ENCODE data around the gene ACKR3. TPM values are rescaled to one million over a fixed set of nuclear protein-coding genes. Genes with fewer than 3 reads are reported as not detected.

Gene ACKR3
- total and polyA plus RNA-seq, 2 donors (not counting 1 experiment from before 2014, with no cell fraction given): 7.1 to 15.3 TPM

- no peak for DNase-seq
- Histone ChIP-seq H3K27me3 (replicated peaks in 1 of 4; ENCODE audit: control extremely low read depth in 1 of 4, control insufficient read depth in 3 of 4, insufficient read depth in 4 of 4, low read length in 3 of 4) (peaks cover 0 to 2% (median 0%) of the 10 kb centered on the region in 4 experiments), H3K4me3 (ENCODE audit: control extremely low read depth in 1 of 5, extremely low read depth in 1 of 5, insufficient read depth in 1 of 5, low read depth in 2 of 5, low read length in 4 of 5) (no peak overlapping the region), H3K4me2 (replicated peaks; ENCODE audit: low read depth, low read length, poor library complexity, severe bottlenecking) (no peak overlapping the region), H3K4me1 (ENCODE audit: control insufficient read depth in 2 of 2, insufficient read depth in 2 of 2, low read length in 2 of 2) (no peaks in the 10 kb centered on the region), H3K9me3 (ENCODE audit: control extremely low read depth in 1 of 3, control insufficient read depth in 2 of 3, insufficient read depth in 1 of 3, low read length in 2 of 3) (no peaks in the 10 kb centered on the region), H3K79me2 (ENCODE audit: control insufficient read depth, insufficient read depth, low read length) (no peaks in the 10 kb centered on the region), H3K27ac (ENCODE audit: low read length in 2 of 2) (no peak overlapping the region), H2AFZ (ENCODE audit: insufficient read depth, low read depth, low read length, poor library complexity, severe bottlenecking) (no peak overlapping the region), H3K9ac (ENCODE audit: low read length) (no peak overlapping the region), H4K20me1 (ENCODE audit: control insufficient read depth, insufficient read depth, low read length, poor library complexity, severe bottlenecking) (no peaks in the 10 kb centered on the region), H3K36me3 (replicated peaks in 1 of 2; ENCODE audit: control extremely low read depth in 1 of 2, control insufficient read depth in 1 of 2, extremely low read depth in 1 of 2, insufficient read depth in 2 of 2, low read length in 1 of 2) (no peaks in the 10 kb centered on the region)
- Mint-ChIP-seq H3K4me3 (no peak overlapping the region), H3K4me1 (no peaks in the 10 kb centered on the region), H3K9me3 (ENCODE audit: insufficient read depth) (no peaks in the 10 kb centered on the region), H3K27me3 (no peaks in the 10 kb centered on the region), H3K27ac (no peak overlapping the region)
- POLR2A ChIA-PET: no interaction called here
- CTCF ChIA-PET: no interaction called here
- intact Hi-C loops (cut with micrococcal nuclease): no loop called here
- ATAC-seq (ENCODE audit: low read depth): no peak
- TF ChIP-seq EZH2 (IDR thresholded peaks at IDR 0.05; ENCODE audit: borderline replicate concordance, insufficient read depth, low read depth, low read length, poor library complexity, severe bottlenecking): no peak
- TF ChIP-seq, protein P1, sequence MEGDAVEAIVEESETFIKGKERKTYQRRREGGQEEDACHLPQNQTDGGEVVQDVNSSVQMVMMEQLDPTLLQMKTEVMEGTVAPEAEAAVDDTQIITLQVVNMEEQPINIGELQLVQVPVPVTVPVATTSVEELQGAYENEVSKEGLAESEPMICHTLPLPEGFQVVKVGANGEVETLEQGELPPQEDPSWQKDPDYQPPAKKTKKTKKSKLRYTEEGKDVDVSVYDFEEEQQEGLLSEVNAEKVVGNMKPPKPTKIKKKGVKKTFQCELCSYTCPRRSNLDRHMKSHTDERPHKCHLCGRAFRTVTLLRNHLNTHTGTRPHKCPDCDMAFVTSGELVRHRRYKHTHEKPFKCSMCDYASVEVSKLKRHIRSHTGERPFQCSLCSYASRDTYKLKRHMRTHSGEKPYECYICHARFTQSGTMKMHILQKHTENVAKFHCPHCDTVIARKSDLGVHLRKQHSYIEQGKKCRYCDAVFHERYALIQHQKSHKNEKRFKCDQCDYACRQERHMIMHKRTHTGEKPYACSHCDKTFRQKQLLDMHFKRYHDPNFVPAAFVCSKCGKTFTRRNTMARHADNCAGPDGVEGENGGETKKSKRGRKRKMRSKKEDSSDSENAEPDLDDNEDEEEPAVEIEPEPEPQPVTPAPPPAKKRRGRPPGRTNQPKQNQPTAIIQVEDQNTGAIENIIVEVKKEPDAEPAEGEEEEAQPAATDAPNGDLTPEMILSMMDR (IDR thresholded peaks at IDR 0.05): no peak
Observed at GRCh38 chr2:236593956-236594355, 24.3 kb downstream of the ACKR3 start.

- CTCF ChIA-PET: no interaction called here
- Mint-ChIP-seq H3K4me1 (peaks cover 10% of the 10 kb centered on the region), H3K27ac (no peak overlapping the region), H3K4me3 (no peak overlapping the region), H3K9me3 (ENCODE audit: insufficient read depth) (peaks cover 3% of the 10 kb centered on the region), H3K27me3 (peaks cover 3% of the 10 kb centered on the region)
- H3K27me3 ChIP-seq (replicated peaks in 1 of 4; ENCODE audit: control extremely low read depth in 1 of 4, control insufficient read depth in 3 of 4, insufficient read depth in 4 of 4, low read length in 3 of 4): peaks cover 0 to 3% (median under 1%) of the 10 kb centered on the region in 4 experiments
- H3K27ac ChIP-seq (ENCODE audit: low read length in 2 of 2): no peak overlapping the region
- no peak overlapping the region for H3K4me3 ChIP-seq (ENCODE audit: control extremely low read depth in 1 of 5, extremely low read depth in 1 of 5, insufficient read depth in 1 of 5, low read depth in 2 of 5, low read length in 4 of 5)
- H4K20me1 ChIP-seq (ENCODE audit: control insufficient read depth, insufficient read depth, low read length, poor library complexity, severe bottlenecking): no peaks in the 10 kb centered on the region
- H3K36me3 ChIP-seq (replicated peaks in 1 of 2; ENCODE audit: control extremely low read depth in 1 of 2, control insufficient read depth in 1 of 2, extremely low read depth in 1 of 2, insufficient read depth in 2 of 2, low read length in 1 of 2): no peaks in the 10 kb centered on the region
- no peak overlapping the region for H3K9ac ChIP-seq (ENCODE audit: low read length)
- DNase-seq (no peak), ATAC-seq (ENCODE audit: low read depth) (no peak)
- POLR2A ChIA-PET: no interaction called here
- no peaks in the 10 kb centered on the region for H3K4me1 ChIP-seq (ENCODE audit: control insufficient read depth in 2 of 2, insufficient read depth in 2 of 2, low read length in 2 of 2)
- H3K9me3 ChIP-seq (ENCODE audit: control extremely low read depth in 1 of 3, control insufficient read depth in 2 of 3, insufficient read depth in 1 of 3, low read length in 2 of 3): peaks cover 0 to 7% (median 0%) of the 10 kb centered on the region in 3 donors
- intact Hi-C loops (cut with micrococcal nuclease): no loop called here
- no peak overlapping the region for H2AFZ ChIP-seq (ENCODE audit: insufficient read depth, low read depth, low read length, poor library complexity, severe bottlenecking)
- H3K4me2 ChIP-seq (replicated peaks; ENCODE audit: low read depth, low read length, poor library complexity, severe bottlenecking): no peak overlapping the region
- 89% methylated on average over 4 of the region's 4 CpGs for WGBS (ENCODE audit: insufficient coverage)
- TF ChIP-seq, protein P1 (IDR thresholded peaks at IDR 0.05): no peak
- TF ChIP-seq EZH2 (IDR thresholded peaks at IDR 0.05; ENCODE audit: borderline replicate concordance, insufficient read depth, low read depth, low read length, poor library complexity, severe bottlenecking): no peak
- H3K79me2 ChIP-seq (ENCODE audit: control insufficient read depth, insufficient read depth, low read length): no peaks in the 10 kb centered on the region
Observed at GRCh38 chr2:236597629-236598028, 28.0 kb downstream of the ACKR3 start.
